A673 (cell line): ENCODE measurements around the gene RNF144B. TPM values are rescaled to one million over a fixed set of nuclear protein-coding genes. Genes with fewer than 3 reads are reported as not detected.

Experiments
- BruUV-seq: library from RNA; stranded (reverse); fragments of 400-500 nt; replicated peaks from 2 replicates; lab custom pipeline; 2021; lab: Mats Ljungman, UMichigan
- CTCF ChIA-PET: fragments of 300-600 bp; sonication (Branson Sonifier 250); formaldehyde crosslinking; loops from one replicate; lab custom pipeline; 2022; ENCODE audit warnings: antibody characterized with exemption; lab: Charles Lee
- POLR2A ChIA-PET: fragments of 300-600 bp; sonication (Branson Sonifier 250); formaldehyde crosslinking; loops from one replicate; lab custom pipeline; 2022; ENCODE audit warnings: antibody characterized with exemption; ENCODE audit not compliant: low non-redundant PET; lab: Charles Lee
- DNase-seq: peaks from one replicate; pipeline ENCODE4 v3.0.0-alpha.2; 2015; ENCODE audit warnings: low spot score
- H3K27ac ChIP-seq: fragments of 200-600 bp; sonication (generic); 2 replicates; pipeline ENCODE4 v1.5.1; 2016; ENCODE audit warnings: mixed run types, low read depth, mild to moderate bottlenecking, mixed read lengths, antibody characterized with exemption, low read length; ENCODE audit not compliant: poor library complexity, severe bottlenecking
- H3K27me3 ChIP-seq: fragments of 200-600 bp; sonication (generic); replicated peaks from 2 replicates; pipeline ENCODE4 v1.6.1; 2017; ENCODE audit warnings: mixed run types, low read depth, mild to moderate bottlenecking, mixed read lengths, antibody characterized with exemption, low read length; ENCODE audit not compliant: insufficient read depth, poor library complexity
- H3K36me3 ChIP-seq: fragments of 200-600 bp; sonication (generic); 2 replicates; pipeline ENCODE4 v1.6.1; 2016; ENCODE audit warnings: mixed run types, mild to moderate bottlenecking, mixed read lengths, antibody characterized with exemption, low read length; ENCODE audit not compliant: insufficient read depth, poor library complexity, severe bottlenecking
- H3K4me1 ChIP-seq: fragments of 200-600 bp; sonication (generic); 2 replicates; pipeline ENCODE4 v1.6.1; 2017; ENCODE audit warnings: mixed run types, mild to moderate bottlenecking, mixed read lengths, antibody characterized with exemption, low read length; ENCODE audit not compliant: insufficient read depth, poor library complexity, severe bottlenecking
- H3K4me3 ChIP-seq: fragments of 200-600 bp; sonication (generic); 2 replicates; pipeline ENCODE4 v1.5.1; 2016; ENCODE audit warnings: low read depth, mixed run types, mild to moderate bottlenecking, mixed read lengths, low read length; ENCODE audit not compliant: poor library complexity, severe bottlenecking
- H3K9me3 ChIP-seq: fragments of 200-600 bp; sonication (generic); 2 replicates; pipeline ENCODE4 v1.6.1; 2016; ENCODE audit warnings: mixed run types, low read depth, mild to moderate bottlenecking, mixed read lengths, antibody characterized with exemption, low read length; ENCODE audit not compliant: poor library complexity, severe bottlenecking
- EZH2 ChIP-seq: fragments of 200-600 bp; sonication (generic); IDR thresholded peaks from 2 replicates; pipeline ENCODE4 v1.6.1; 2017; ENCODE audit warnings: borderline replicate concordance, low read depth, mild to moderate bottlenecking, mixed read lengths, antibody characterized with exemption, low read length; ENCODE audit not compliant: poor library complexity, severe bottlenecking
- intact Hi-C: fragments of 100-400 bp; cut with micrococcal nuclease; formaldehyde crosslinking; loops from one replicate; pipeline ENCODE4 v1.10.0; 2022; ENCODE audit not compliant: unreplicated experiment
- total RNA-seq: library from RNA; stranded (reverse); gene quantifications from 2 replicates; pipeline ENCODE4 v1.2.3, GENCODE V29; 2021
- TF ChIP-seq, protein P1 (sequence below): fragments of 300-800, 200-600 bp; sonication (generic); conservative IDR thresholded peaks from 2 replicates; pipeline ENCODE4 v1.5.1; 2017; ENCODE audit warnings: low read depth, mild to moderate bottlenecking, antibody characterized with exemption, low read length, moderate library complexity, mixed read lengths

RNF144B gene
- total RNA-seq, 1 experiment from 2014 or later: 0.82 TPM

DNA sequence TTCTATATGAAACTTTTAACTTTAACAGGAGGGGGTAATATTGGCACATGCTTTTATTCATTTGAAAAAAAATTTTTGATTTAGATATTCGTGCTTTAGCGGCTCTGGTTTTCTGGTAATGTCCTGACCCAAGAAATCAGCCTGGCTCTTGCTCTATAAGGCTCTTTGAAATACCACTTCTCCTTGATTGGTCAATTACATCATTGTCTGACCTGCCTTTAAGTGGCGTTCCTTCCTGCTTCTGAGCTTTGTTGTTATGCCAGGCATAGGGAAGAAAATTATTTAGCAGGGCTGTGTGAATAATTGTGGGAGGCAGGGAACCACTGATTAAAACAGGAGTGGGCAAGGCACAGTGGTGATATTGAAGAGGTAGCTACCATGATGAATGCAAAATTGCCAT is 3.9 kb downstream of the RNF144B start:
- no peaks in the 10 kb centered on the region for H3K9me3 ChIP-seq

DNA sequence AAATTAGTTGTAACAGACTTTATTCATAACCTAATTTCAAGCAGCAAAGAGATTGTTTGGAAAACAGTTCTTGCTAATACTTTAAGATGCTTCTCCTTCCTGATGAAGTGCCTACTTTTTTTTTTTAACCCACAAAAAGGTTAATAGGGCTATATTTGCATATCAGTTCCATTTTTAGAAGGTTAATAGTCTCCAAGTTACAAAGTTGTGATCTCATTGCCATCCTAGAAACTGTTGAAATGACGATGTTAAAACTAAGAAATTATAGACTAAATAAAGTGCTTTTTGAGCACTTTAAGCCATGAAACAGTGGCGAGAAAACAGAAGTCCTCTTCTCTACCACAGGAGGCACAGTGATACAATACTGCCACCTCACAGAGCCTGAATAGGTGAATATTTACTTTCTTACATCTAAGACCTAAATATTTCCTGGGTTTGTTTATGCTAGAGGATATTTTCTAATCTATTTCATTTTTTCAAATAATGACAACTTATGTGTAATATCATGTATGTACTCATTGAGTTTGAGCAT is 5.3 kb downstream of the RNF144B start:
- H3K4me1 ChIP-seq: no peaks in the 10 kb centered on the region
- CTCF ChIA-PET: no interaction called here
- intact Hi-C loops: no loop called here

More for the DNA sequence above, 3.9 kb downstream of the RNF144B start:
- H3K27ac ChIP-seq: no peak overlapping the region
- no peak overlapping the region for H3K4me3 ChIP-seq
- intact Hi-C loops: no loop called here
- no peak for DNase-seq
- ChIA-PET POLR2A (no interaction called here), CTCF (no interaction called here)
- H3K27me3 ChIP-seq: no peaks in the 10 kb centered on the region
- no peaks in the 10 kb centered on the region for H3K4me1 ChIP-seq
- TF ChIP-seq EZH2: no peak
- TF ChIP-seq, protein P1, sequence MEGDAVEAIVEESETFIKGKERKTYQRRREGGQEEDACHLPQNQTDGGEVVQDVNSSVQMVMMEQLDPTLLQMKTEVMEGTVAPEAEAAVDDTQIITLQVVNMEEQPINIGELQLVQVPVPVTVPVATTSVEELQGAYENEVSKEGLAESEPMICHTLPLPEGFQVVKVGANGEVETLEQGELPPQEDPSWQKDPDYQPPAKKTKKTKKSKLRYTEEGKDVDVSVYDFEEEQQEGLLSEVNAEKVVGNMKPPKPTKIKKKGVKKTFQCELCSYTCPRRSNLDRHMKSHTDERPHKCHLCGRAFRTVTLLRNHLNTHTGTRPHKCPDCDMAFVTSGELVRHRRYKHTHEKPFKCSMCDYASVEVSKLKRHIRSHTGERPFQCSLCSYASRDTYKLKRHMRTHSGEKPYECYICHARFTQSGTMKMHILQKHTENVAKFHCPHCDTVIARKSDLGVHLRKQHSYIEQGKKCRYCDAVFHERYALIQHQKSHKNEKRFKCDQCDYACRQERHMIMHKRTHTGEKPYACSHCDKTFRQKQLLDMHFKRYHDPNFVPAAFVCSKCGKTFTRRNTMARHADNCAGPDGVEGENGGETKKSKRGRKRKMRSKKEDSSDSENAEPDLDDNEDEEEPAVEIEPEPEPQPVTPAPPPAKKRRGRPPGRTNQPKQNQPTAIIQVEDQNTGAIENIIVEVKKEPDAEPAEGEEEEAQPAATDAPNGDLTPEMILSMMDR: no peak
- H3K36me3 ChIP-seq: no peaks in the 10 kb centered on the region
- BruUV-seq: no TSS peak

DNA sequence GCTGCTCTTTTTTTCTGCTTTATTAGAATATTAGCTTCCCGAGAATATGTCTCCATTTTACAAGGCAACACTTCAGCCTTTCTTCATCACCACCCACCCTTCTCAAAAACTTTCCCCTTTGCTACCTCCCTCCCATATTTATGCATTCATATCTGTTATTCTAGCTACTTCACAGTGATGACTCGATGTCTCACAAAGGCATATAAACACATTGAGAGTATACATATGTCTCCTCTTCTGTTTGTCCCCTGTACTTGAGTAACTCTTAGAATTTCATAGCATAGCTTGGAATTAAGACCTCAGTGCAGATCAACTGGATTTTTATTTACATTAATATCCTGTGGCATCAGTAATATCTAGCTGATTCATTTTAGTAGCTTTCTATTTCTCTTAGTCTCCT is 6.5 kb downstream of the RNF144B start:
- Histone ChIP-seq H3K27me3 (no peaks in the 10 kb centered on the region), H3K36me3 (no peaks in the 10 kb centered on the region), H3K9me3 (no peaks in the 10 kb centered on the region), H3K4me3 (no peak overlapping the region), H3K27ac (no peak overlapping the region), H3K4me1 (no peaks in the 10 kb centered on the region)
- no TSS peak for BruUV-seq
- TF ChIP-seq EZH2: no peak
- TF ChIP-seq, protein P1: no peak
- CTCF ChIA-PET: no interaction called here
- no peak for DNase-seq
- intact Hi-C loops: no loop called here
- POLR2A ChIA-PET: no interaction called here

More for the DNA sequence above, 5.3 kb downstream of the RNF144B start:
- DNase-seq: no peak
- BruUV-seq: no TSS peak
- Histone ChIP-seq H3K27ac (no peak overlapping the region), H3K27me3 (no peaks in the 10 kb centered on the region), H3K36me3 (no peaks in the 10 kb centered on the region), H3K9me3 (no peaks in the 10 kb centered on the region), H3K4me3 (no peak overlapping the region)
- POLR2A ChIA-PET: no interaction called here
- TF ChIP-seq, protein P1: no peak
- TF ChIP-seq EZH2: no peak
